H9 (cell line): ENCODE measurements around the gene RMRP. TPM values are rescaled to one million over a fixed set of nuclear protein-coding genes. Genes with fewer than 3 reads are reported as not detected.

Source experiments
- DNase-seq: peaks from one replicate; pipeline ENCODE4 v3.0.0-alpha.2; 2017
- H2AFZ ChIP-seq: one replicate; pipeline ENCODE4 v1.6.1; 2013; ENCODE audit warnings: mild to moderate bottlenecking, low read length, control low read depth, moderate library complexity
- H2AK5ac ChIP-seq: 2 replicates; pipeline ENCODE4 v1.6.1; 2013; ENCODE audit warnings: low read length, control low read depth, mixed read lengths; ENCODE audit not compliant: insufficient read length
- H2BK120ac ChIP-seq: one replicate; pipeline ENCODE4 v1.6.1; 2013; ENCODE audit warnings: low read depth, mild to moderate bottlenecking, low read length, control low read depth, inconsistent platforms; ENCODE audit not compliant: poor library complexity, severe bottlenecking
- H2BK12ac ChIP-seq: 2 replicates; pipeline ENCODE4 v1.6.1; 2013; ENCODE audit warnings: low read length, control low read depth, mixed read lengths, low read depth; ENCODE audit not compliant: insufficient read length
- H2BK15ac ChIP-seq: 2 replicates; pipeline ENCODE4 v1.6.1; 2013; ENCODE audit warnings: low read depth, low read length, control low read depth
- H2BK20ac ChIP-seq: one replicate; pipeline ENCODE4 v1.6.1; 2013; ENCODE audit warnings: low read depth, mild to moderate bottlenecking, low read length, control low read depth, inconsistent platforms; ENCODE audit not compliant: poor library complexity, severe bottlenecking
- H2BK5ac ChIP-seq: 2 replicates; pipeline ENCODE4 v1.6.1; 2013; ENCODE audit warnings: low read length, control low read depth, mixed read lengths; ENCODE audit not compliant: insufficient read length
- H3K14ac ChIP-seq: 2 replicates; pipeline ENCODE4 v1.6.1; 2013; ENCODE audit warnings: low read length, control low read depth; ENCODE audit not compliant: insufficient read depth
- H3K18ac ChIP-seq: 2 replicates; pipeline ENCODE4 v1.6.1; 2013; ENCODE audit warnings: low read depth, mild to moderate bottlenecking, mixed read lengths, low read length, control low read depth; ENCODE audit not compliant: insufficient read length
- H3K23ac ChIP-seq: 2 replicates; pipeline ENCODE4 v1.6.1; 2013; ENCODE audit warnings: low read length, control low read depth, mixed read lengths, low read depth; ENCODE audit not compliant: insufficient read length
- H3K23me2 ChIP-seq: 2 replicates; pipeline ENCODE4 v1.6.1; 2013; ENCODE audit warnings: low read depth, mild to moderate bottlenecking, mixed read lengths, low read length, control low read depth; ENCODE audit not compliant: insufficient read length, poor library complexity, severe bottlenecking
- H3K27ac ChIP-seq: 2 replicates; pipeline ENCODE4 v1.5.1; 2013; ENCODE audit warnings: low read length, control low read depth, mixed read lengths, low read depth; ENCODE audit not compliant: insufficient read length
- H3K27me3 ChIP-seq: 2 replicates; pipeline ENCODE4 v1.6.1; 2013; ENCODE audit warnings: low read length, control low read depth, inconsistent platforms; ENCODE audit not compliant: insufficient read depth
- H3K4ac ChIP-seq: 2 replicates; pipeline ENCODE4 v1.6.1; 2013; ENCODE audit warnings: low read depth, mild to moderate bottlenecking, control low read depth, inconsistent platforms, low read length, moderate library complexity
- H3K4me1 ChIP-seq: 2 replicates; pipeline ENCODE4 v1.6.1; 2013; ENCODE audit warnings: low read length, control low read depth, inconsistent platforms; ENCODE audit not compliant: insufficient read depth
- H3K4me2 ChIP-seq: 2 replicates; pipeline ENCODE4 v1.6.1; 2013; ENCODE audit warnings: low read length, control low read depth, mixed read lengths; ENCODE audit not compliant: insufficient read length, insufficient read depth
- H3K56ac ChIP-seq: 2 replicates; pipeline ENCODE4 v1.6.1; 2013; ENCODE audit warnings: low read depth, mild to moderate bottlenecking, mixed read lengths, low read length, control low read depth; ENCODE audit not compliant: insufficient read length
- H3K79me1 ChIP-seq: 2 replicates; pipeline ENCODE4 v1.6.1; 2013; ENCODE audit warnings: low read depth, mild to moderate bottlenecking, moderate library complexity, low read length, control low read depth, inconsistent platforms; ENCODE audit not compliant: insufficient read depth, poor library complexity, severe bottlenecking
- H3K79me2 ChIP-seq: 2 replicates; pipeline ENCODE4 v1.6.1; 2013; ENCODE audit warnings: low read length, control low read depth, inconsistent platforms; ENCODE audit not compliant: insufficient read depth
- H3K9ac ChIP-seq: 2 replicates; pipeline ENCODE4 v1.6.1; 2013; ENCODE audit warnings: low read length, control low read depth, mixed read lengths; ENCODE audit not compliant: insufficient read length; ENCODE audit errors: extremely low read depth
- H3K9me3 ChIP-seq: one replicate; pipeline ENCODE4 v1.6.1; 2013; ENCODE audit warnings: low read depth, low read length, inconsistent platforms; ENCODE audit not compliant: control insufficient read depth
- H3T11ph ChIP-seq: one replicate; pipeline ENCODE4 v1.6.1; 2013; ENCODE audit warnings: mild to moderate bottlenecking, low read length, control low read depth, inconsistent platforms
- H4K20me1 ChIP-seq: one replicate; pipeline ENCODE4 v1.6.1; 2013; ENCODE audit not compliant: control insufficient read depth, insufficient read length, insufficient read depth
- H4K5ac ChIP-seq: 2 replicates; pipeline ENCODE4 v1.6.1; 2013; ENCODE audit warnings: low read depth, mild to moderate bottlenecking, mixed read lengths, low read length, control low read depth; ENCODE audit not compliant: insufficient read length
- H4K8ac ChIP-seq: replicated peaks from 2 replicates; pipeline ENCODE4 v1.6.1; 2013; ENCODE audit warnings: low read length, control low read depth, mixed read lengths, low read depth; ENCODE audit not compliant: insufficient read length
- H4K91ac ChIP-seq: 2 replicates; pipeline ENCODE4 v1.6.1; 2013; ENCODE audit warnings: low read depth, mild to moderate bottlenecking, moderate library complexity, mixed read lengths, low read length, control low read depth; ENCODE audit not compliant: insufficient read length
- H3K27ac Mint-ChIP-seq, 3 experiments: 2 replicates in 2 of 3; 3 replicates in 1 of 3; pipeline ENCODE4 v1.8.0; 2020 to 2021; ENCODE audit warnings: mixed read lengths in 3 of 3, mild to moderate bottlenecking in 1 of 3, moderate library complexity in 1 of 3
- H3K27me3 Mint-ChIP-seq: 2 replicates; pipeline ENCODE4 v1.8.0; 2021; ENCODE audit warnings: low read depth, mild to moderate bottlenecking, moderate library complexity, mixed read lengths
- H3K36me3 Mint-ChIP-seq, 3 experiments: 2 replicates in 2 of 3; 3 replicates in 1 of 3; pipeline ENCODE4 v1.8.0; 2020 to 2021; ENCODE audit warnings: low read depth in 3 of 3, mixed read lengths in 3 of 3; ENCODE audit not compliant: insufficient read depth in 1 of 3
- H3K4me1 Mint-ChIP-seq, 2 experiments: 2 replicates each; pipeline ENCODE4 v1.8.0; 2020; ENCODE audit warnings: mixed read lengths in 2 of 2
- H3K4me3 Mint-ChIP-seq, 2 experiments: 2 replicates in 1 of 2; 3 replicates in 1 of 2; pipeline ENCODE4 v1.8.0; 2020 to 2021; ENCODE audit warnings: mild to moderate bottlenecking in 2 of 2, mixed read lengths in 2 of 2, moderate library complexity in 1 of 2
- H3K9me3 Mint-ChIP-seq, 2 experiments: 2 replicates in 1 of 2; 3 replicates in 1 of 2; pipeline ENCODE4 v1.8.0; 2020; ENCODE audit warnings: mild to moderate bottlenecking in 2 of 2, mixed read lengths in 2 of 2, moderate library complexity in 1 of 2
- WGBS: extraction: QIAGEN DNeasy Blood & Tissue Kit; methylation state at CpG from one replicate; pipeline ENCODE4 v1.1.7; 2013; ENCODE audit warnings: missing lambda C conversion rate, low lambda C conversion rate, mixed read lengths; ENCODE audit not compliant: insufficient read length; ENCODE audit errors: extremely low coverage; 5-methylcytosine and 5-hydroxymethylcytosine counted together
- total RNA-seq: library from RNA; stranded (reverse); gene quantifications from 2 replicates; pipeline ENCODE4 v1.2.1, GENCODE V29; 2021
- TF ChIP-seq, protein P1 (sequence below): fragments of 200-600 bp; sonication (generic); conservative IDR thresholded peaks from 3 replicates; pipeline ENCODE4 v1.8.0; 2021; ENCODE audit warnings: antibody characterized with exemption, mild to moderate bottlenecking

Gene RMRP
- total RNA-seq, 1 experiment from 2014 or later: 18,417 TPM

DNA sequence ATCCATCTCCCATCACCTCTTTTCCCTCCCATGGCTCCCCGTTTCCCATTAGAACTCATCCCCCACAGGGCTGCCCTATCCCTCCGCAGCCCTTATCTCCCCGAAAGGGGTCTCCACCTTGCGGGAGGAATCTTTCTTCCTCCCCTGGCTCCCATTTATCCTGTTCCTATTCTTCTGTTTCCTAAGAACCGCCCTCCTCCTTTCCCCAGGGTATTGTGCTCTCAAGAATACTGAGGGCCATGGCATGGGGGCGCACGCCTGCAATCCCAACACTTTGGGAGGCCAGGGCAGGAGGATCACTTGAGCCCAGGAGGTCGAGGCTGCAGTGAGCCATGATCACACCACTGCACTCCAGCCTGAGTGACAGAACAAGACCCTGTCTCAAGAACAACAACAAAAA, 40.3 kb downstream of the RMRP start:
- no peak for DNase-seq
- H2BK5ac ChIP-seq: no peak overlapping the region
- peak overlapping the region; percentile 50 for H4K8ac ChIP-seq
- no peak overlapping the region for H2BK120ac ChIP-seq
- H3K4me1 ChIP-seq: no peaks in the 10 kb centered on the region; the same call in 1 of the 2 replicates
- no peak overlapping the region for H3K4ac ChIP-seq
- no peak overlapping the region for H2BK20ac ChIP-seq
- no peaks in the 10 kb centered on the region for H3K36me3 Mint-ChIP-seq
- H4K5ac ChIP-seq: no peak overlapping the region
- no peak overlapping the region for H3K9ac ChIP-seq
- H3K27ac ChIP-seq: no peak overlapping the region
- H3K4me2 ChIP-seq: peak overlapping the region; percentile 77
- H2AFZ ChIP-seq: peak overlapping the region; percentile 69
- WGBS: no CpG with 5 or more reads among the region's 8 CpGs
- H2AK5ac ChIP-seq: no peak overlapping the region
- no peak overlapping the region for H3K27ac Mint-ChIP-seq
- H3K4me1 Mint-ChIP-seq: peaks cover 15 to 18% of the 10 kb centered on the region in 2 experiments
- H2BK15ac ChIP-seq: no peak overlapping the region
- H3K18ac ChIP-seq: no peak overlapping the region
- no peak overlapping the region for H3K14ac ChIP-seq
- TF ChIP-seq, protein P1, sequence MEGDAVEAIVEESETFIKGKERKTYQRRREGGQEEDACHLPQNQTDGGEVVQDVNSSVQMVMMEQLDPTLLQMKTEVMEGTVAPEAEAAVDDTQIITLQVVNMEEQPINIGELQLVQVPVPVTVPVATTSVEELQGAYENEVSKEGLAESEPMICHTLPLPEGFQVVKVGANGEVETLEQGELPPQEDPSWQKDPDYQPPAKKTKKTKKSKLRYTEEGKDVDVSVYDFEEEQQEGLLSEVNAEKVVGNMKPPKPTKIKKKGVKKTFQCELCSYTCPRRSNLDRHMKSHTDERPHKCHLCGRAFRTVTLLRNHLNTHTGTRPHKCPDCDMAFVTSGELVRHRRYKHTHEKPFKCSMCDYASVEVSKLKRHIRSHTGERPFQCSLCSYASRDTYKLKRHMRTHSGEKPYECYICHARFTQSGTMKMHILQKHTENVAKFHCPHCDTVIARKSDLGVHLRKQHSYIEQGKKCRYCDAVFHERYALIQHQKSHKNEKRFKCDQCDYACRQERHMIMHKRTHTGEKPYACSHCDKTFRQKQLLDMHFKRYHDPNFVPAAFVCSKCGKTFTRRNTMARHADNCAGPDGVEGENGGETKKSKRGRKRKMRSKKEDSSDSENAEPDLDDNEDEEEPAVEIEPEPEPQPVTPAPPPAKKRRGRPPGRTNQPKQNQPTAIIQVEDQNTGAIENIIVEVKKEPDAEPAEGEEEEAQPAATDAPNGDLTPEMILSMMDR: no peak
- H3K4me3 Mint-ChIP-seq: peak overlapping the region; percentile 76 to 79
- H3K23me2 ChIP-seq: peaks cover 13% of the 10 kb centered on the region
- H3K9me3 Mint-ChIP-seq: no peaks in the 10 kb centered on the region; a peak in 1 of 5 replicates
- no peak overlapping the region for H3K23ac ChIP-seq
- H3K9me3 ChIP-seq: no peaks in the 10 kb centered on the region
- H2BK12ac ChIP-seq: no peak overlapping the region
- H3K79me1 ChIP-seq: no peaks in the 10 kb centered on the region
- H3K79me2 ChIP-seq: no peaks in the 10 kb centered on the region
- H3K27me3 ChIP-seq: peaks cover 4% of the 10 kb centered on the region; the same call in 1 of the 2 replicates
- H3K27me3 Mint-ChIP-seq: peaks cover 42% of the 10 kb centered on the region
- H4K91ac ChIP-seq: no peak overlapping the region
- H3K56ac ChIP-seq: no peak overlapping the region
- no peaks in the 10 kb centered on the region for H4K20me1 ChIP-seq
- H3T11ph ChIP-seq: no peak overlapping the region
